HG02973 (cell line): Measurements from ENCODE around the gene TGFB2.

Experiments
- ATAC-seq: cut with Tn5 transposase; IDR thresholded peaks from one replicate; pipeline ENCODE4 v1.9.1; 2021; ENCODE audit warnings: moderate library complexity; ENCODE audit not compliant: unreplicated experiment

The TGFB2 gene

GRCh38 chr1:218357893-218358232 is 12.7 kb downstream of the TGFB2 start:
- no peak for ATAC-seq

DNA sequence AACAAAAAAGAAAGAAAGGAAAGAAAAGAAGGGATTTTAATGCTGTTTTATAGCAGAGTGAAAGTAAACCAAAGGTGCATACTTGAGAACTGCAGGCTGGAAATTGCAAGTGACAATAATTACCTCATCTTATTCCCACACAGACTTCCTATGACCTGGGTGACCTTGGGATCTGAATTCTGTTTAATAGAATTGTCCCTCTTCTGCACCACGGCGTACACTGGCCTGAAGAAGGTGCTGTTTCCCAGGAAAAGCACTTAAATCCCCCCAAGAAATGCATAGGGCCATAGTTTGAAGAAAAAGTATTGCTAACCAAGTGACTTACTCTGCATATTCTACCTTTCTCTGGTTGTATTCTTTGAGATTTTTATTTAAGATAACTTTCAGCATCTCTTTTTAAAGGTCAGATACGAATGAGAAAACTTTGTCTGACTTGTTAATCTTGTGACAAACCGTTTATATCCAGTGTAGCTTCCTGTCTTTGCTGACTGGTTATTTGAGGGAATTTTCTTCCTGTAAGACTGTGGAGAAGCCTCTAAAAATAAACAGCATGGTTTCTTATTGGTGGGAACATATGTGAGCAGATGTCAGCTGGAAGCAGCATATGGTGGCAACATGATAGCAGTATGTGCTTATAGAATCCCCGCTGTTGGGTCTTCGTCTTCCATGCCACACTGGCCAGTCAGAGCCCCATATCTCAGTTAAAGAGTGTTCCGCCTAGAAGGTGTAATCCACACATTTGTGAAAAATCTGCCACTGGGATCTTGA is 16.3 kb downstream of the TGFB2 start:
- no peak for ATAC-seq

DNA sequence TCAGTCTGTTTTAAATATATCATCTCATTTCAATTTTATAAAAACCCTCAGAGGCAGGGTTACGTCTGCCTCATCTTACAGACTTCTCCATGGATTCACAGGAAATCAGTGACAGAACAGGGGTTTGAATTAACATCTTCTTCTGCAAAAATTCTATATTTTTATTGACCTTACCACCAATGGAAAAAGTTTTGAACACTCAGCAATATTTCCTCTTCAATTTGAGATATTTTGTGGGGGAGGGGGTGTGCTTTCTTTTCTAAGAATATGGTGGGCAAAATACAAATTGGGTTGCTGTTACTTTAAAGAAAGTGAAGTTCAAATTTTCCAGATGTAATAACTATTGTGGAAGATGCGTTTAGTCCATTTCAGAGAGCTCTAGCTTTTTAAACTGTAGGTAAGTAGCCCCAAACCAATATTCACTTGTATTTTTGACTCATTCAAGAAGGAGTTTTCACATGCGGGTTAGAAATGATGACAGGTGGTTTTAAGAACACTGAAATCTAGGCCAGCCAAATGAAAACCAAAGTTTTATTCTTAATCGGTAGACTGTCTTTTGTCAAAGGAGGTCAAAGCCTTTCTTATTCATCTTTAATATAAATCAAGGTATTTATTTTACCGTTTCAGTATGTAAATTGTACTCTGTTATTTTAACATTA is 17.4 kb downstream of the TGFB2 start:
- no peak for ATAC-seq

GRCh38 chr1:218363141-218363540 is 18.0 kb downstream of the TGFB2 start:
- ATAC-seq = no peak

GRCh38 chr1:218364028-218364710 is 19.0 kb downstream of the TGFB2 start:
- no peak for ATAC-seq

DNA sequence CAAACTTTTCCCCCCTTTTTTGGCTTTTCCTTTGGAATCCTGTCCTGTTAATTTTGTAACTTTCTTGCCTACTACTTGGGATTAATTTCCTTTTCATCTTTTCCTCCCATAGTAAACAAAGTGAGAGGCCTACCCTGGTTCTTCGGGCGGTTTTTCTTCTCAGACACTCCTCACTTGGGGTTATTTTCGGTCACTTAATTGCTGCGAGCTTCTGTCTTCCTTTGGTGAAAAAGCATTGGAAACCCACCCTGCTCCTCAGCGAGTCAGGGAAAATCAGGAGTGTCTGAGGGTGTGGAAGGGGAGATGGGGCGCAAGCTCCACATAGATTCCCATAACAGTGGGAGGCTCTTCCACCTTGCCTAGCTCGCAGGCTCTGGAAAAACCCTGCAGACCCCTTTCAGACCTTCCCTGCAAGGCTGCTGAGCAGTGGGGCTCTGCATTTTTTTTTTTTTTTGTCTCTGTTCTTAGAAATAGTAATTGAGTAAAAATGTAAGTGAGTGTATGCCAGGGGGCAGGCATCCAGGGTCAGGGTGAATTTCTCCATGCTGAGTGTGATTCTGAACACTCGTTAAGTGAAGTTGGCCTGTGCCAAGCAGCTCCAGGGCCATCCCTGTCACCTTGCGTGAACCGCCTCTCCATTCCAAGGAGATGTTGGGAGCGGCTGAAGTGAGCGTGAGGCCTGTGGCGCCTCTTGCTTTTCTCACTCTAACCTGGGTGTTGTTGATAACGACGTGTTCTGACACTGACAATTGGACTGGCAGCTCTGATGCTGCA is 20.3 kb downstream of the TGFB2 start:
- no peak for ATAC-seq

- no peak for ATAC-seq
Measured at GRCh38 chr1:218366322-218367052, 21.4 kb downstream of the TGFB2 start.

DNA sequence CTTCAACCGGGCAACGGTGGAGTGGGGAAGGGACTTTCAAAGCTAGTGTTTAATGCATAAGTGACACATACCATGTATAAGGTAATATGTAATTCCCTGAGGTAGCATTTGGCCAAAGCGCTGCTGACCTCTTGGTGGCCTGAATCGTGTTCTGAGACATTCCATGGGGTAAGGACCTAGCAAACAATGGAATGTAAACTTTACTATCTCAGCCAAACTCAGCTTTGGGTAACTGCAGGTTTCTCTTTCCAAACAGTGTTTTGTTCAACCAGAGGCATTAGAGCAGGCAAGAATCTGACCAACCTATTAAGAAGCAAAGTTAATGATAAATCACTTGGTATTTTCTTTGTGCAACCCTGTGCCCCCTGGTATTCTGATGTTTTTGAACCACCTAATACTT is 22.0 kb downstream of the TGFB2 start:
- ATAC-seq = no peak

- no peak for ATAC-seq
Measured at GRCh38 chr1:218368686-218369085, 23.6 kb downstream of the TGFB2 start.

DNA sequence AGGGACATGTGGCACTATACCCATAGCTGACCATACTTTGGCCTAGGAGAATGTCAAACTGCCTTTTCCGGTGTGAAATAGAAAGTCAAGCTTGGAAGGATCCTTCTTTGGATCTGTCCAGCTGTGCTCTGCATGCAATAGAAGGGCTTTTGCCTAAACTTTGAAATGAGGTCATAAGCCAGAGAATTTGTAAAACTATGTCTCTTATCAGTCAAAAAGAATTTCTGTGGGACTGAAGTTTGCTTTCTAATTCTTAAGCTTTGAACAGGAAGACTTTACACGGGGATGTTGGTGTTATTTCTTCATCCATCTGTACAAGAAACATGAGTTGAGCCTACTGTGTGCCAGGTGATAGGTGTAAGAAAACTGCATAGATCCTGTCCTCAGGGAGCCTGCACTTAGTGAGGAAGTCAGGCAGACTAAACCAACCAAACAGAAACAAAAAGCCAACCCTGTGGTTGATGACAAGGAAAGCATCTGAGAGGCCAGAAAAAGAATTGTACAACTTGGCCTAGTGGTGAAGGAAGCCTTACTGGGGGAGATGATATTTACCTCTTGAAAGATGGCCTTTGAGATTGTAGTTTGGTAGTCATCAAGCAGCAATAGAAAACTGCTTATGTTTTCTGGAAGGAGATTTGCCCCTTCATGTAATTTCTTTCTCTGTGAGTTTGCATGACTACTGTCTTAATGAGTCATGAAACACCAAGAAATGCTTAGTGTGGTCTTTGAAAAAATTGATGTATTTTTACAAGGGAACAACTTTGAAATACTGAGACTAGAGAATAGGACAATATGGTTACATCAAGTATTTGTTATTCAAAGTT is 24.8 kb downstream of the TGFB2 start:
- no peak for ATAC-seq

DNA sequence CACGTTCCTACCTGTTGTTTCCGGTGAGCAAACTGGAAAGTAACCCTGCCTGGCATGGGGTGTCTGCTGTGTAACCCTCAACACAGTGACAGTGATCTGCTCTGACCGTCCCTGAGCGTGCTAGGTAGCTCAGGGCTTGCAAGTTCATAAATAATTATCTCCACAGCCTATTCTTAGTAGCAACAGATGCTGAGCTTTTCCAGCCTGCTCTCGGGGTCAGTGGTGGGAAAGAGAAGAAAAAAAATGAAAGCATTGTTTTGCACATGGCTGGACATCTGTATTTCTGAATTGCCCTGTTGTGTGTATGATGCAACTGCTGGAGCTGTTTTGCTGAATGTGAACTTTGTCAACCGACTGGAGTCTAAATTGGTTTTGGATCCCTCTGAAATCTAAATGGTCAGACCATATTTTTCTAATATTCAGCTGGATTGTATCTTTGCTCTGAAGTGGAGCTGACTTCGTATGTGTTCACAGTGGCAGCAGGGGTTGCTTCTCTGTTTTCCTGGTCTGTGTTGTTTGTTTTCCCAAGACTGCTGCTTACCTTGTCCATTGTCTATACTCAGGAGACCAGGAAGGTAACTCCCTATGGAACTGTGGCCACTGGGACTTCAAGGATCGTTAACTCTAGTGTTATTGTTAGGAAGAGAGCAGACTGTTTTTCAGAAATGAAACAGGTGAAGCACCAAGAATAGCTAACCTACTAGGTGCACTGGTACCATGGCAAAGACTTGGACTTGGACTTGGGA is 27.0 kb downstream of the TGFB2 start:
- no peak for ATAC-seq

DNA sequence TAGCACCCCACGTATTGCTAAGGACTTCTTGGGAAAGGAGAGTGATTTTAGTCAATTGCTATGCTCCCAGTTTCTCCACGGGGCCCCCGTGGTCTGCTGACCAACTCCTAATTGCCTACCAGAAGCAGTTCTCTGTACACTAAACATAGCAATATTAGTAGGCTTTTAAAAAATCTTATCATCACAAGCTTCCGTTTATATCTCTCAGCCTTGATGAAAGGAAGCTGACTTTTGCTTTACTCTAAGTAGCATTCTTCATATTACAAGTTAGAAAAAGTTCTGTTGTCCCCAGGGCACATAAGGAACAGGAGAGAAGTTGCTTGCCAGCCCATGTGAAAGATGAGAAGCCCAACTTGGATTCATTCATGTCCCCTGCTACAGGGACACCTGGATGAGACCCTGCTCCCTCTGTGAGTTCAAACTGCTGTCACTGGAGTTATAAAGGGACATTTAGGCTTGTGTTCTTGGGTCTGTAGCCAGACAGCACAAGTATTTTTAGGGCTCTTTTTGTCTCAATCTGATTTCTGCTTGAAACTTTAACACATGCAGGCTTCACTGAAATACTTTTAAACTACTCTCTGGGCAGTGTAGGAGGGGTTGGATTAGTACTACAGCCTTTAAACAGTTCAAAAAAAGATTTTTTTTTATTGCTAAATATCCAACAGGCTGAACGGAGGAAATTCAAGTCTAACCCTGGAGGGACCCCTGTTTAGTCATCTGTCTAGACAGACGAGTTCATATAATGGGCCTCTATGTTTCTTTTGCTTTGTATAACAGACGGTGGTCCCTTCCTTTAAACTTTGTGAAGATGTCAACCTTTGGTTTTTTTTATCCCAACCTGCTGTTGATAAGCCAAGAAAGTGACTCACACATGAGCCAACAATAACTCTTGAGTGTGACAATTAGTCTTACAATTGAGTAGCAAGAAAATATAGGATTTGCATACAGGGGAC is 29.5 kb downstream of the TGFB2 start:
- ATAC-seq = no peak

GRCh38 chr1:218376722-218377121 is 31.6 kb downstream of the TGFB2 start:
- no peak for ATAC-seq

GRCh38 chr1:218377143-218377660 is 32.1 kb downstream of the TGFB2 start:
- peak; percentile 83 for ATAC-seq

- ATAC-seq = no peak
Measured at GRCh38 chr1:218380125-218380977, 35.2 kb downstream of the TGFB2 start.

DNA sequence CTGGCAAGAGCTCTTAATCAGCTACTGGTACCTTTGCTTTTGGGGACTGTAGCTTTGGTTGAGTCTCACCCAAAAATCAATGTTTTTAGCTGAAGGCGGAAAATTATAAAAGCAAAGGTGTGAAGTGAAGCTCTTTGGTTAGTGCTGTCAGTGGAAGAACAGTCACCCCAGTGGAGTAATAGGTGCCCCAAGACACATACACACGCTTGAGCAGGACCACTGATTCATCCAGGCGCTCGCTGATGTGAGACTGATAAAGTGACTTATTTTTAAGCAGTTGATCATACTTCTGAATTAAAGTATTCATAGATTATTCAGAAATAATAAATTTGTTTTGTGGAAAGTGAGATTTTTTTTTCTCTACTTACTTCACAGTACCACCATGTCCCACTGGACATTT is 37.1 kb downstream of the TGFB2 start:
- ATAC-seq = no peak

- ATAC-seq = no peak
Measured at GRCh38 chr1:218383051-218383450, 37.9 kb downstream of the TGFB2 start.
